Measurements from ENCODE around the gene GZMM.

- TF ChIP-seq POLR2A (IDR thresholded peaks at IDR 0.05) (no peak), CTCF (IDR thresholded peaks at IDR 0.05) (peak in 1 of 4 donors; percentile 11)
Observed at GRCh38 chr19:518598-519231, 25.1 kb upstream of the GZMM start.

Data from right lobe of liver (tissue), 4 donors.